HG03135 (cell line): ENCODE results near the gene FBXO41.
"Not testable (repeated sequence)": the region's sequence is repeated elsewhere in the genome, so short reads cannot be mapped to it uniquely, and the experiment has no call there.

ENCODE experiments used
- ATAC-seq: cut with Tn5 transposase; IDR thresholded peaks from one replicate; pipeline ENCODE4 v1.9.1; 2021; ENCODE audit warnings: mild to moderate bottlenecking, moderate library complexity; ENCODE audit not compliant: unreplicated experiment

Gene FBXO41

GRCh38 chr2:73262691-73263429, 21.4 kb downstream of the FBXO41 start:
- ATAC-seq = not testable (repeated sequence)

GRCh38 chr2:73262108-73262651, 22.1 kb downstream of the FBXO41 start:
- ATAC-seq = no peak

- ATAC-seq = no peak
Measured at GRCh38 chr2:73260338-73260984, 23.8 kb downstream of the FBXO41 start.

- no peak for ATAC-seq
Measured at GRCh38 chr2:73259704-73260337, 24.5 kb downstream of the FBXO41 start.

- no peak for ATAC-seq
Measured at GRCh38 chr2:73259276-73259675, 25.0 kb downstream of the FBXO41 start.

- ATAC-seq = no peak
Measured at GRCh38 chr2:73258913-73259215, 25.4 kb downstream of the FBXO41 start.

GRCh38 chr2:73258186-73258912, 25.9 kb downstream of the FBXO41 start:
- no peak for ATAC-seq

GRCh38 chr2:73257425-73258125, 26.7 kb downstream of the FBXO41 start:
- no peak for ATAC-seq

GRCh38 chr2:73257021-73257420, 27.3 kb downstream of the FBXO41 start:
- ATAC-seq = no peak

GRCh38 chr2:73256618-73256922, 27.7 kb downstream of the FBXO41 start:
- no peak for ATAC-seq

GRCh38 chr2:73255907-73256617, 28.2 kb downstream of the FBXO41 start:
- no peak for ATAC-seq

GRCh38 chr2:73255007-73255644, 29.2 kb downstream of the FBXO41 start:
- ATAC-seq = no peak

- ATAC-seq = no peak
Measured at GRCh38 chr2:73254343-73255006, 29.8 kb downstream of the FBXO41 start.

- no peak for ATAC-seq
Measured at GRCh38 chr2:73253901-73254300, 30.4 kb downstream of the FBXO41 start.

GRCh38 chr2:73253400-73253799, 30.9 kb downstream of the FBXO41 start:
- no peak for ATAC-seq

- ATAC-seq = no peak
Measured at GRCh38 chr2:73252238-73253027, 31.8 kb downstream of the FBXO41 start.

GRCh38 chr2:73250872-73251846, 33.1 kb downstream of the FBXO41 start:
- ATAC-seq = no peak
